A673 (cell line): ENCODE data around the gene PXDN. TPM values are rescaled to one million over a fixed set of nuclear protein-coding genes. Genes with fewer than 3 reads are reported as not detected.
A peak's percentile ranks its signal among the peaks of the same experiment; 100 is the strongest.

Source experiments
- BruUV-seq: library from RNA; stranded (reverse); fragments of 400-500 nt; replicated peaks from 2 replicates; lab custom pipeline; 2021; lab: Mats Ljungman, UMichigan
- CTCF ChIA-PET: fragments of 300-600 bp; sonication (Branson Sonifier 250); formaldehyde crosslinking; loops from one replicate; lab custom pipeline; 2022; ENCODE audit warnings: antibody characterized with exemption; lab: Charles Lee
- POLR2A ChIA-PET: fragments of 300-600 bp; sonication (Branson Sonifier 250); formaldehyde crosslinking; loops from one replicate; lab custom pipeline; 2022; ENCODE audit warnings: antibody characterized with exemption; ENCODE audit not compliant: low non-redundant PET; lab: Charles Lee
- DNase-seq: peaks from one replicate; pipeline ENCODE4 v3.0.0-alpha.2; 2015; ENCODE audit warnings: low spot score
- H3K27ac ChIP-seq: fragments of 200-600 bp; sonication (generic); 2 replicates; pipeline ENCODE4 v1.5.1; 2016; ENCODE audit warnings: mixed run types, low read depth, mild to moderate bottlenecking, mixed read lengths, antibody characterized with exemption, low read length; ENCODE audit not compliant: poor library complexity, severe bottlenecking
- H3K27me3 ChIP-seq: fragments of 200-600 bp; sonication (generic); replicated peaks from 2 replicates; pipeline ENCODE4 v1.6.1; 2017; ENCODE audit warnings: mixed run types, low read depth, mild to moderate bottlenecking, mixed read lengths, antibody characterized with exemption, low read length; ENCODE audit not compliant: insufficient read depth, poor library complexity
- H3K36me3 ChIP-seq: fragments of 200-600 bp; sonication (generic); 2 replicates; pipeline ENCODE4 v1.6.1; 2016; ENCODE audit warnings: mixed run types, mild to moderate bottlenecking, mixed read lengths, antibody characterized with exemption, low read length; ENCODE audit not compliant: insufficient read depth, poor library complexity, severe bottlenecking
- H3K4me1 ChIP-seq: fragments of 200-600 bp; sonication (generic); 2 replicates; pipeline ENCODE4 v1.6.1; 2017; ENCODE audit warnings: mixed run types, mild to moderate bottlenecking, mixed read lengths, antibody characterized with exemption, low read length; ENCODE audit not compliant: insufficient read depth, poor library complexity, severe bottlenecking
- H3K4me3 ChIP-seq: fragments of 200-600 bp; sonication (generic); 2 replicates; pipeline ENCODE4 v1.5.1; 2016; ENCODE audit warnings: low read depth, mixed run types, mild to moderate bottlenecking, mixed read lengths, low read length; ENCODE audit not compliant: poor library complexity, severe bottlenecking
- H3K9me3 ChIP-seq: fragments of 200-600 bp; sonication (generic); 2 replicates; pipeline ENCODE4 v1.6.1; 2016; ENCODE audit warnings: mixed run types, low read depth, mild to moderate bottlenecking, mixed read lengths, antibody characterized with exemption, low read length; ENCODE audit not compliant: poor library complexity, severe bottlenecking
- EZH2 ChIP-seq: fragments of 200-600 bp; sonication (generic); IDR thresholded peaks from 2 replicates; pipeline ENCODE4 v1.6.1; 2017; ENCODE audit warnings: borderline replicate concordance, low read depth, mild to moderate bottlenecking, mixed read lengths, antibody characterized with exemption, low read length; ENCODE audit not compliant: poor library complexity, severe bottlenecking
- intact Hi-C: fragments of 100-400 bp; cut with micrococcal nuclease; formaldehyde crosslinking; loops from one replicate; pipeline ENCODE4 v1.10.0; 2022; ENCODE audit not compliant: unreplicated experiment
- total RNA-seq: library from RNA; stranded (reverse); gene quantifications from 2 replicates; pipeline ENCODE4 v1.2.3, GENCODE V29; 2021
- TF ChIP-seq, protein P1 (sequence below): fragments of 300-800, 200-600 bp; sonication (generic); conservative IDR thresholded peaks from 2 replicates; pipeline ENCODE4 v1.5.1; 2017; ENCODE audit warnings: low read depth, mild to moderate bottlenecking, antibody characterized with exemption, low read length, moderate library complexity, mixed read lengths

The PXDN gene
- total RNA-seq, 1 experiment from 2014 or later: 162 TPM

DNA sequence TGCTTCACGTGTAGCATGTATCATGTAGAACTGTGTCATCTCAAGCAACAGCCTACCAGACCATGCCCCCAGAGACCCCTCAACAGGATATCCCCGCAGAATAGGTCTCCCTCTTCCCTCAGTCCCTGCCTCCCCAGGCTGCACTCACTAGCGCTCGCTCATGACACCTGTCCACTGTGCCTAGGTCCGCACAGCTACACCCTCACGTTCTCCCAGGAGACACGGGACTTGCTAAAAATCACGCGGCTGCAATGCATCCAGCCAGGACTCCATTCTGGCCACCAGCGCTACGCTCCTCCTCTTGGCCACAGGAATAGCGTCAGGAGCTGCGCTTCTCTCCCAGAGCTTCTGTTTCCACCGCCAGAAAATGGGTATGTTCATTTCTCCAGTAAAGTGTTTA, 2.5 kb downstream of the PXDN start:
- Histone ChIP-seq H3K4me1 (peaks cover 30% of the 10 kb centered on the region), H3K9me3 (no peaks in the 10 kb centered on the region), H3K36me3 (peaks cover 4% of the 10 kb centered on the region), H3K4me3 (peak overlapping the region; percentile 95), H3K27ac (peak overlapping the region; percentile 87), H3K27me3 (no peaks in the 10 kb centered on the region)
- intact Hi-C loops: loop anchor here (5.0 kb wide), 1 partner anchor 35 kb away; no protein-coding TSS in a partner anchor
- TF ChIP-seq, protein P1, sequence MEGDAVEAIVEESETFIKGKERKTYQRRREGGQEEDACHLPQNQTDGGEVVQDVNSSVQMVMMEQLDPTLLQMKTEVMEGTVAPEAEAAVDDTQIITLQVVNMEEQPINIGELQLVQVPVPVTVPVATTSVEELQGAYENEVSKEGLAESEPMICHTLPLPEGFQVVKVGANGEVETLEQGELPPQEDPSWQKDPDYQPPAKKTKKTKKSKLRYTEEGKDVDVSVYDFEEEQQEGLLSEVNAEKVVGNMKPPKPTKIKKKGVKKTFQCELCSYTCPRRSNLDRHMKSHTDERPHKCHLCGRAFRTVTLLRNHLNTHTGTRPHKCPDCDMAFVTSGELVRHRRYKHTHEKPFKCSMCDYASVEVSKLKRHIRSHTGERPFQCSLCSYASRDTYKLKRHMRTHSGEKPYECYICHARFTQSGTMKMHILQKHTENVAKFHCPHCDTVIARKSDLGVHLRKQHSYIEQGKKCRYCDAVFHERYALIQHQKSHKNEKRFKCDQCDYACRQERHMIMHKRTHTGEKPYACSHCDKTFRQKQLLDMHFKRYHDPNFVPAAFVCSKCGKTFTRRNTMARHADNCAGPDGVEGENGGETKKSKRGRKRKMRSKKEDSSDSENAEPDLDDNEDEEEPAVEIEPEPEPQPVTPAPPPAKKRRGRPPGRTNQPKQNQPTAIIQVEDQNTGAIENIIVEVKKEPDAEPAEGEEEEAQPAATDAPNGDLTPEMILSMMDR: no peak
- TF ChIP-seq EZH2: no peak
- no TSS peak for BruUV-seq
- CTCF ChIA-PET: interaction anchor here (1.4 kb wide), 1 partner anchor 9 kb away, joined by 4 read pairs; no protein-coding TSS in a partner anchor
- POLR2A ChIA-PET: no interaction called here
- DNase-seq: no peak

DNA sequence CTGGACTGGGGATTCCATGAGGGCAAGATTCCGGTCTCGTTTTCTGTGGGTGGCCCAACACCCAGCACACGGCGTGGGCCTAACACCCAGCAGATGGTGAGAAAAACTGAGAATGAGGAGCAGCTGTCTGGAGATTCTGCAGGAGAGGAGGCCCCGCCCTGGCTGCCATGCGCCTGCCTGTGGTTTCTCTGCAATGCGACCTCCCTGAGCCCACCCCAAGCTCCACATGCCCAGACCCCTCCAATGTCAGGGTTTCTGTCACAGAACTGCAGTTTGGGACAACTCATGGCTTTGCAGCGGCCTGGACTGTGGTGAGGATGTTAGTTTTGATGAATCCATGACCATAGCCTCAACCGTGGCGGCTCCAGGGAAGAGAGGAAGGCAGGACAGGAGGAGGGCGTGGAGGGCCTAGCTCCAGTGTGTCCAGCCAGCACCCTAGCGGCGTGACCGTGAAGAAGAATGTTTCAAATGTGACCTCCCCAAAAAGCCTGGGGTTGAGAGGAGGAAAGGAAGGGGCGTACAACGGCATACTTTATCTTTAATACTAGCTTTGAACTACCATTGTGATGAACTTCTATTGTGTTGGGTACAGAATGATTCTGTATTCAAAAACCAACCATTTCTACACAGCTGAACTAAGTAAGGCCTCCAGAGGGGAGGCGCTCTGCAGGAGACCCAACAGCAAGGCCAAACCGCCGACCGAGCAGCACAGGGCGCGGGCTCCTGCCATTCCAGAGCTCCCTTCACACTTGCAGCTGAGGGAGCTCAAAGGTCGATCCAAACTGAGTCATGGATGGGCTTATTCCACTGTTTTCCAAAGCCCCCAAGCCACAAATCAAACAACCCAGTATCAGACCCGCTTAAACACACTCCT, 3.4 kb downstream of the PXDN start:
- DNase-seq: no peak
- TF ChIP-seq, protein P1: no peak
- TF ChIP-seq EZH2: no peak
- POLR2A ChIA-PET: no interaction called here
- Histone ChIP-seq H3K4me1 (peaks cover 30% of the 10 kb centered on the region), H3K36me3 (peaks cover 5% of the 10 kb centered on the region), H3K4me3 (no peak overlapping the region), H3K27ac (peak overlapping the region; percentile 62), H3K9me3 (peaks cover 2% of the 10 kb centered on the region), H3K27me3 (no peaks in the 10 kb centered on the region)
- CTCF ChIA-PET: interaction anchor here (1.4 kb wide), 1 partner anchor 10 kb away, joined by 4 read pairs; no protein-coding TSS in a partner anchor
- BruUV-seq: no TSS peak
- intact Hi-C loops: loop anchor here (5.0 kb wide), 1 partner anchor 34 kb away; no protein-coding TSS in a partner anchor

DNA sequence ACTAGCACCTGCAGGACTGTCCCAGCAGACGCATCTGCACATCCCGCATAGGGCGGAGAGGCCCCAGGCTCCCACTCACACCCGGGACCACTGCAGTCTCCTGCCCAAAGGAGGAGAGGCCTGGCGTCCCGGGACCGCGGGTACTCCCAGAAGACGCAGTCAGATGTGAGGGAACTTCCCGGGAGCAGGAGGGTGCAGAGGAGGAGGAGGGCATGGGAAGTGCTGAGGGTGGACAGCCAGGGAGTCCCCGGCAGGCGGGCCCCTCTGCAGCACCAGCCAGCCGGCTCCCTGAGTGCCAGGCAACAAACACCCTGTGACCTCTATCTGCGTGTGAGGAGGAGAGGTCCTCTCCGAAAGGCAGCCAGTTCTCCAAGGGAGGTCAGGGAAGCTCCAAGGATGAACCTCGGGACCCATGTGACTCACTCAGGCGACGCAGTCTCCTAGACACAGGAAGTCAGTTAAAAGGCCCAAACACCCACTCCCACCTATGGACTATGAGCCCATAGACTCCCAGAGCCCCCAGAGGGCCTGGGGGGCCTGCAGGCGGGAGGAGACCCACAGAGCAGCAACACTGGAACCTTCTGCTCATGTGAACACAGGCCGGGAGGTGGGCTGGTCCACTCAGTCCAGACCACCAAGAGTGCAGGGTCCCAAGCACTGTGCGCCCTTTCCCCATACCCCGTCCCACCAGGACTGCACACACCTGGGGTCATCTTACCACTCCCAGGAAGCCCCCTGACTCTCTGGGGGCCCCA, 4.2 kb downstream of the PXDN start:
- ChIA-PET CTCF (no interaction called here), POLR2A (no interaction called here)
- no TSS peak for BruUV-seq
- intact Hi-C loops: loop anchor here (5.0 kb wide), 1 partner anchor 33 kb away; no protein-coding TSS in a partner anchor
- H3K27ac ChIP-seq: peak overlapping the region; percentile 62
- no peak for DNase-seq
- H3K4me3 ChIP-seq: no peak overlapping the region
- H3K9me3 ChIP-seq: peaks cover 11% of the 10 kb centered on the region
- H3K4me1 ChIP-seq: peaks cover 30% of the 10 kb centered on the region
- no peak for TF ChIP-seq EZH2
- TF ChIP-seq, protein P1: no peak
- peaks cover 12% of the 10 kb centered on the region for H3K36me3 ChIP-seq
- no peaks in the 10 kb centered on the region for H3K27me3 ChIP-seq
